RPMI8226 (cell line): Measurements from ENCODE around the gene SMIM20.
A peak's percentile ranks its signal among the peaks of the same experiment; 100 is the strongest.
"Not testable (repeated sequence)": the region's sequence is repeated elsewhere in the genome, so short reads cannot be mapped to it uniquely, and the experiment has no call there.

Experiments used
- DNase-seq: peaks from one replicate; pipeline ENCODE4 v3.0.0-alpha.2; 2015

The SMIM20 gene

GRCh38 chr4:25892796-25893195 lies 21.2 kb upstream of the SMIM20 start:
- DNase-seq = no peak

GRCh38 chr4:25896776-25897539 lies 17.1 kb upstream of the SMIM20 start:
- DNase-seq = no peak

- no peak for DNase-seq
Observed at GRCh38 chr4:25900310-25900709, 13.7 kb upstream of the SMIM20 start.

GRCh38 chr4:25901030-25901430 lies 13.0 kb upstream of the SMIM20 start:
- no peak for DNase-seq

DNA sequence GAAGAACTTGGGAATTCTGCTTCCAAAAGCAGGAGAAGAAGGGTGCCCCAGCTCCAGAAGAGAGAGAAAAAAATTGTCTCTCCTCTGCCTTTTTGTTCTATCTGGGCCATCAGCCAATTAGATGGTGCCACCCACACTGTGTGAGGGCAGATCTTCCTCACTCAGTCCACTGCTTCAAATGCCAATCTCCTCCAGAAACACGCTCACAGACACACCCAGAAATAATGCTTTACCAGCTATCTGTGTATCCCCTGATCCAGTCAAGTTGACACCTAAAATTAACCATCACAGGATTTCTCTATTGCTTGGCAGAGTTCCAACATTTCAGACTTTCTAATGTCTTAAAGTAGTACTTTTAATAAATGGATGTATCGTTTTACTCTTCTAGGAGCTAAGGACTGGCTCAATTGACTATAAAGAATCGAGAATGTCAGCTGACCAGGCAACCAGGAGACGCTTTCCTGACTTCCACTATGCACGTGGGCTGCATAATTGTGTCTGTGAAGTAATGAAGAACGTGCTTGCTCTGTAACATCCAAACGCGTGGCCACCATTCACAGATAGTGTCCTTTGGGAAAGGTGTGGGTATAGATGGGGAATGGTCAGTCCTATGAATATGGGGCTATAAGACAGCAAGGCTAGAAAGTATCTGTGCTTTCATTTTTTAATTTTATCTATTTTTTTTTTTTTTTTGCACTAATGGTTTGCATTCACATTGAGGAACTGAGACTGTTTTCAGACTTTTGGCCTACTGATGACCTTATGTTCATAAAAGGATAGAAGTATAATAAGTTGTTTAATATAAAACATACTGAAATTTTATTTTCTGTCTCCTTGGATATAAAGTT lies 9.9 kb upstream of the SMIM20 start:
- peak; percentile 56 for DNase-seq

- DNase-seq = no peak
Observed at GRCh38 chr4:25904748-25905082, 9.3 kb upstream of the SMIM20 start.

- DNase-seq = no peak
Observed at GRCh38 chr4:25905371-25905770, 8.6 kb upstream of the SMIM20 start.

DNA sequence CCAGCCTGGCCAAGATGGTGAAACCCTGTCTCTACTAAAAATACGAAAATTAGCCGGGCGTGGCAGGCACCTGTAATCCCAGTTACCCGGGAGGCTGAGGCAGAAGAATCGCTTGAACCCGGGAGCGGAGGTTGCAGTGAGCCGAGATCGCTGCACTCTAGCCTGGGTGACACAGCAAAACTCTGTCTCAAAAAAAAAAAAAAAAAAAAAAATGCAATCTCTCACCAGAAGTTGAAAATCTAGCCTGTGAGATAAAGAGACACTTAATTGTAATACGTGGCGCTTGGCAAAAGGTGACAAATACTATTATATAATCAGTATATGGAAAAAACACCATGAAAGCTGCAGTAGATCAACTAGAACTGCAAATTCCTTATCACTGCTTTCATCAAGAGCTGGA lies 7.9 kb upstream of the SMIM20 start:
- not testable (repeated sequence) for DNase-seq

GRCh38 chr4:25908491-25908901 lies 5.5 kb upstream of the SMIM20 start:
- DNase-seq = no peak

- DNase-seq = no peak
Observed at GRCh38 chr4:25911356-25911755, 2.7 kb upstream of the SMIM20 start.

GRCh38 chr4:25913056-25913850 lies 767 bp upstream of the SMIM20 start:
- no peak for DNase-seq

- no peak for DNase-seq
Observed at GRCh38 chr4:25914670-25915352, 791 bp downstream of the SMIM20 start.

DNA sequence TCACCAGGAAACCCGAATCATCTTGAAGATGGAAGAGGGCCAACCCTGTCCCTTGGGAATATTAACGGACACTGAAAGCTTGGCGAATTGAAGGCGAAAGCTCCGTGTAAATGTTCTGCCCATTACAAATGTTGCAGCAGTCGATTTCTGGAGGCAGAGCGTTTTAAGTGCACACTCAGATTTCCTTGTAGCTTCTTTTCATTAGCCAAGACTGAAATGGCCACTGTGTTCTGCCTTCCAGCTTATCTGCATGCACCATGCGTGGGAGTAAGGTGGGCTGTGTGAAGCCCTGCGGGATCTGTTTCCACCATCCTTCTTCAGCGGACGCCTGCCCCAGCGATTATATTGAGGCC lies 1.3 kb downstream of the SMIM20 start:
- no peak for DNase-seq

DNA sequence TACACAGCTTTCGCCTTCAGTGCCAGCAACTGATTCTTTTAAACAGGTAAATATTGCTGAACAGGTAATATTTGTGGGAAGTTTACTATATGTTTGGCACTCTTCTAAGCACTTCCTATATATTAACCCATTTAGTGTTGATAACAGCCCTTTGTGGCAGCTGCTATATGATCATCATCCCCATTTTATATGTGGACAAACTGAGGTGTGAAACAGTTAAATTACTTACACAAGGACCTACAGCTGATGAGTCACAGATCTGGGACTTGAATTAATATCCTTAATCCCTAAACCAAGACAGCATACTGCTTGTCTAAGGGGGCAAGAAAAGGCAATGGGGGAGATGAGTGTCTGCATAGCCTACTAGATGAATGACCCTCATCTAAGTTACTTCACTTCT lies 2.9 kb downstream of the SMIM20 start:
- DNase-seq = no peak

DNA sequence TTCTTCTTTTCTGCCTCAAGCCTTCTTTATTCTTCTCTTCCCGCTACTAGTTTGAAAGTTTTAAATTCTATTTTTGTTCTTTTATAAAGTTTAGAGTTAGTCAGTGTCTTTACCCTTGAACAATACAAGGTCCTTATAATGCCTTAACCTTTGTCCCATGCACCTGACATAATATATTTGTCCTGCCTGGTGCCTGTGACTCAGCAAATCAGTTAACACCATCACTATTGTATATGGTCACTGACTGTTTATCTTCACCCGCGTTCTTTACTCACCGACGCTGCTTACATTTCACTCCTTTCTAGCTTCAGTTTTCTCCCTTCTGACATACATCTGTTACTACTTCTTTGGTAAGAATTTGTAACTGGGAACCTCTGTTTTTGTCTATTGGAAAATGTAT lies 5.7 kb downstream of the SMIM20 start:
- no peak for DNase-seq

- DNase-seq = no peak
Observed at GRCh38 chr4:25921922-25922321, 7.9 kb downstream of the SMIM20 start.

GRCh38 chr4:25922812-25923369 lies 8.9 kb downstream of the SMIM20 start:
- DNase-seq = no peak

GRCh38 chr4:25923745-25924144 lies 9.7 kb downstream of the SMIM20 start:
- DNase-seq = no peak

- peak; percentile 34 for DNase-seq
Observed at GRCh38 chr4:25925486-25926201, 11.6 kb downstream of the SMIM20 start.

- peak; percentile 14 for DNase-seq
Observed at GRCh38 chr4:25926462-25926861, 12.4 kb downstream of the SMIM20 start.

GRCh38 chr4:25927361-25928195 lies 13.6 kb downstream of the SMIM20 start:
- DNase-seq = no peak
